HepG2 (cell line): Measurements from ENCODE around the gene GRM5. TPM values are rescaled to one million over a fixed set of nuclear protein-coding genes. Genes with fewer than 3 reads are reported as not detected.

ENCODE experiments used
- ATAC-seq: fragments of 200-7000 bp; cut with Tn5 transposase; 3 replicates; pipeline ENCODE4 v1.9.1; 2020; ENCODE audit warnings: mild to moderate bottlenecking, moderate library complexity
- BruUV-seq: library from RNA; stranded (reverse); fragments of 400-500 nt; replicated peaks from 2 replicates; lab custom pipeline; 2021; lab: Mats Ljungman, UMichigan
- CTCF ChIA-PET: fragments of 300-600 bp; formaldehyde crosslinking; extraction: SDS; loops from one replicate; lab custom pipeline; 2021; ENCODE audit warnings: low total read pairs, inconsistent platforms, low intra/inter-chr PET ratio; lab: Yijun Ruan, JAX
- POLR2A ChIA-PET: fragments of 350-600 bp; sonication (Branson Sonifier 250); formaldehyde crosslinking; loops from one replicate; lab custom pipeline; 2020; ENCODE audit warnings: antibody characterized with exemption, inconsistent platforms; lab: Yijun Ruan, JAX
- DNase-seq: peaks from one replicate; pipeline ENCODE4 v3.0.0-alpha.2; 2015; ENCODE audit warnings: low spot score
- FAIRE-seq: peaks from 3 replicates; lab custom pipeline; 2011; peaks lifted over from hg19 to GRCh38; lab: Jason Lieb, UNC
- H2AFZ ChIP-seq: one replicate; pipeline ENCODE4 v1.6.1; 2011; ENCODE audit warnings: low read length, inconsistent platforms
- H3K27ac ChIP-seq: fragments of 300-600 bp; 3 replicates; pipeline ENCODE4 v1.8.0; 2011; ENCODE audit warnings: mixed run types, mild to moderate bottlenecking, mixed read lengths, low read length, inconsistent platforms; ENCODE audit not compliant: insufficient read depth; ENCODE audit errors: extremely low read length
- H3K27me3 ChIP-seq, 2 experiments: fragments of 200-600 bp in 1 of 2; 2 replicates in 1 of 2; 3 replicates in 1 of 2; pipeline versions ENCODE4 v1.6.0 to v1.8.0; 2011; ENCODE audit warnings: low read length in 2 of 2, mild to moderate bottlenecking in 2 of 2, moderate library complexity in 2 of 2, inconsistent platforms in 1 of 2; ENCODE audit not compliant: insufficient read depth in 2 of 2, control insufficient read depth in 1 of 2
- H3K36me3 ChIP-seq, 2 experiments: fragments of 200-600 bp in 1 of 2; replicated peaks in 1 of 2; 2 replicates in 1 of 2; 3 replicates in 1 of 2; pipeline versions ENCODE4 v1.5.1 to v1.8.0; 2011; ENCODE audit warnings: low read length in 2 of 2, inconsistent platforms in 1 of 2; ENCODE audit not compliant: insufficient read depth in 2 of 2, control insufficient read depth in 1 of 2
- H3K4me1 ChIP-seq: 2 replicates; pipeline ENCODE4 v1.5.1; 2012; ENCODE audit warnings: low read length, inconsistent platforms; ENCODE audit not compliant: insufficient read depth
- H3K4me2 ChIP-seq: 2 replicates; pipeline ENCODE4 v1.6.0; 2011; ENCODE audit warnings: low read depth, low read length, inconsistent platforms
- H3K4me3 ChIP-seq, 3 experiments: fragments of 200-600 bp in 1 of 3; sonication (generic), shearing (Covaris generic) in 1 of 3; replicated peaks in 1 of 3; 2 replicates each; pipeline ENCODE4 v1.5.1; 2011 to 2016; ENCODE audit warnings: low read length in 3 of 3, inconsistent platforms in 2 of 3, low read depth in 2 of 3, mild to moderate bottlenecking in 2 of 3, control low read depth in 1 of 3, mixed read lengths in 1 of 3; ENCODE audit not compliant: insufficient read depth in 1 of 3
- H3K79me2 ChIP-seq: one replicate; pipeline ENCODE4 v1.6.1; 2011; ENCODE audit warnings: low read length, inconsistent platforms; ENCODE audit not compliant: insufficient read depth
- H3K9ac ChIP-seq: 2 replicates; pipeline ENCODE4 v1.6.0; 2011; ENCODE audit warnings: mild to moderate bottlenecking, low read depth, low read length, inconsistent platforms; ENCODE audit not compliant: insufficient read depth
- H3K9me3 ChIP-seq: 2 replicates; pipeline ENCODE4 v1.5.1; 2012; ENCODE audit warnings: mild to moderate bottlenecking, low read length
- H4K20me1 ChIP-seq: 2 replicates; pipeline ENCODE4 v1.6.0; 2011; ENCODE audit warnings: inconsistent platforms, mild to moderate bottlenecking, low read length, moderate library complexity; ENCODE audit not compliant: insufficient read depth
- BHLHE40 ChIP-seq: IDR thresholded peaks from 2 replicates; pipeline ENCODE4 v1.6.1; 2011; ENCODE audit warnings: low read length, improper control_type of control experiment
- CENPT ChIP-seq: sonication (generic); formaldehyde crosslinking; IDR thresholded peaks from 2 replicates; pipeline ENCODE4 v1.8.0; 2022; ENCODE audit warnings: low read depth, mild to moderate bottlenecking, moderate library complexity, missing genetic modification reagents
- FLYWCH1 ChIP-seq: sonication (generic); formaldehyde crosslinking; IDR thresholded peaks from 2 replicates; pipeline ENCODE4 v1.8.1; 2023; ENCODE audit warnings: mild to moderate bottlenecking, missing genetic modification reagents
- STAT5B ChIP-seq: sonication (generic); formaldehyde crosslinking; IDR thresholded peaks from 2 replicates; pipeline ENCODE4 v1.4.0; 2020; ENCODE audit warnings: missing genetic modification reagents
- THAP11 ChIP-seq: IDR thresholded peaks from 2 replicates; pipeline ENCODE4 v1.6.1; 2016; ENCODE audit warnings: missing biosample characterization, missing genetic modification reagents
- ZNF180 ChIP-seq: sonication (generic); formaldehyde crosslinking; IDR thresholded peaks from 2 replicates; pipeline ENCODE4 v1.4.0; 2020; ENCODE audit warnings: low read depth, missing genetic modification reagents, borderline replicate concordance
- ZNF781 ChIP-seq: sonication (generic); formaldehyde crosslinking; IDR thresholded peaks from 2 replicates; pipeline ENCODE4 v1.5.1; 2020; ENCODE audit warnings: borderline replicate concordance, mild to moderate bottlenecking, missing genetic modification reagents; ENCODE audit errors: not compliant biosample characterization
- ZNF792 ChIP-seq: IDR thresholded peaks from 2 replicates; pipeline ENCODE4 v1.6.1; 2016
- WGBS: methylation state at CpG from one replicate; pipeline ENCODE4 v1.1.6; 2017; ENCODE audit warnings: low lambda C conversion rate; 5-methylcytosine and 5-hydroxymethylcytosine counted together
- in situ Hi-C: cut with HindIII; loops from 2 replicates; pipeline ENCODE4 v1.10.0; 2017; ENCODE audit warnings: low pct_unique_long_range_greater_than_20kb; ENCODE audit not compliant: extremely low pct_ligation_motif_present
- intact Hi-C: fragments of 100-400 bp; cut with micrococcal nuclease; formaldehyde crosslinking; loops from one replicate; pipeline ENCODE4 v1.10.0; 2022; ENCODE audit not compliant: unreplicated experiment
- polyA plus RNA-seq, 8 experiments: library from polyadenylated mRNA; depleted of rRNA in 3 of 8; stranded (reverse) in 7 of 8; unstranded in 1 of 8; fragments of >200 nt; fragmentation: Illumina TruSeq in 4 of 8; extraction: Trizol in 4 of 8; gene quantifications; 2 replicates each; pipeline versions ENCODE4 v1.2.1 to v1.2.3, GENCODE V29; 2011 to 2016; ENCODE audit warnings: low read depth in 4 of 8, missing spikeins in 1 of 8, mixed read lengths in 1 of 8; ENCODE audit not compliant: insufficient read depth in 1 of 8
- total RNA-seq, 5 experiments: library from RNA; depleted of rRNA; stranded (reverse); fragments of >200 nt; fragmentation: Illumina TruSeq; extraction: Trizol; gene quantifications; 2 replicates each; pipeline ENCODE4 v1.2.3, GENCODE V29; 2016; ENCODE audit warnings: low read depth in 1 of 5
- TF ChIP-seq, protein P1 (sequence below): sonication (generic); formaldehyde crosslinking; IDR thresholded peaks from 2 replicates; pipeline ENCODE4 v1.9.0; 2021; ENCODE audit warnings: missing genetic modification reagents, borderline replicate concordance
- TF ChIP-seq, protein P2 (sequence below): sonication (generic); formaldehyde crosslinking; conservative IDR thresholded peaks from 2 replicates; pipeline ENCODE4 v1.5.0; 2020; ENCODE audit warnings: missing genetic modification reagents
- TF ChIP-seq, protein P3 (sequence below): sonication (generic); formaldehyde crosslinking; conservative IDR thresholded peaks from 2 replicates; pipeline ENCODE4 v1.4.0; 2020; ENCODE audit warnings: missing genetic modification reagents
- TF ChIP-seq, protein P4 (sequence below): sonication (generic); formaldehyde crosslinking; IDR thresholded peaks from 2 replicates; pipeline ENCODE4 v1.8.1; 2023; ENCODE audit warnings: mild to moderate bottlenecking, inconsistent platforms, moderate library complexity, missing genetic modification reagents, borderline replicate concordance

GRM5 gene
- total and polyA plus RNA-seq, 2 of the 13 experiments (the other 11 are each of a cell fraction or from before 2014, with no cell fraction given), result not detected

DNA sequence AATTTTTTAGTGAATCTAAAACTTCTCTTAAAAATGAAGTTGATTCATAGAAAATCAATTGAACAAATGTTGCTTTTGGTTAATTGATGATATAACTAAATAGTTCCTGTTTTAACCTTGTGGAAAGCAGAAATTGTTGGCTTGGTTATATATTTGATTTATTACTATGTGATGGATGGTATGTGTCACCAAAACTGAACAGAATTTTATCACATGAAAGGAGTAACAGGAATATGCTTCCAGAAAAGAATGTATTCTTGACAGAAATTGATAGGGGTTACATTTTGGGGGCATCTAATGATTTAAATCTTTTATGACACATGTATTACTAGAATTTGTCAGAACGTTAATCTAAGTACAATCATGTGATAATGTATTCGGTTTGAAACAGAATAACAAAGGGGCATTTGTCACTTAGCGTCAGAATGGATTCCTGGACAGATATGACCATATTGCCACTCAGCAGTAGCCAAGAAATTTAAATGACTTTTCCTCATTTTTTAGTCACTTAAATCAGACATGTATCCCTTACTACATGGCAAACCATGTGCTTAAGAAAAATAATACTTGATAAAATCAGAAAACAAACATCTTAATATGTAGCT lies 295.2 kb downstream of the GRM5 start:
- ATAC-seq, result no peak
- Histone ChIP-seq H3K4me2 (no peak overlapping the region), H3K27me3 (no peaks in the 10 kb centered on the region), H3K4me3 (no peak overlapping the region)
- CTCF ChIA-PET, result no interaction called here
- 11% methylated on average over 3 of the region's 3 CpGs for WGBS
- TF ChIP-seq, protein P1, sequence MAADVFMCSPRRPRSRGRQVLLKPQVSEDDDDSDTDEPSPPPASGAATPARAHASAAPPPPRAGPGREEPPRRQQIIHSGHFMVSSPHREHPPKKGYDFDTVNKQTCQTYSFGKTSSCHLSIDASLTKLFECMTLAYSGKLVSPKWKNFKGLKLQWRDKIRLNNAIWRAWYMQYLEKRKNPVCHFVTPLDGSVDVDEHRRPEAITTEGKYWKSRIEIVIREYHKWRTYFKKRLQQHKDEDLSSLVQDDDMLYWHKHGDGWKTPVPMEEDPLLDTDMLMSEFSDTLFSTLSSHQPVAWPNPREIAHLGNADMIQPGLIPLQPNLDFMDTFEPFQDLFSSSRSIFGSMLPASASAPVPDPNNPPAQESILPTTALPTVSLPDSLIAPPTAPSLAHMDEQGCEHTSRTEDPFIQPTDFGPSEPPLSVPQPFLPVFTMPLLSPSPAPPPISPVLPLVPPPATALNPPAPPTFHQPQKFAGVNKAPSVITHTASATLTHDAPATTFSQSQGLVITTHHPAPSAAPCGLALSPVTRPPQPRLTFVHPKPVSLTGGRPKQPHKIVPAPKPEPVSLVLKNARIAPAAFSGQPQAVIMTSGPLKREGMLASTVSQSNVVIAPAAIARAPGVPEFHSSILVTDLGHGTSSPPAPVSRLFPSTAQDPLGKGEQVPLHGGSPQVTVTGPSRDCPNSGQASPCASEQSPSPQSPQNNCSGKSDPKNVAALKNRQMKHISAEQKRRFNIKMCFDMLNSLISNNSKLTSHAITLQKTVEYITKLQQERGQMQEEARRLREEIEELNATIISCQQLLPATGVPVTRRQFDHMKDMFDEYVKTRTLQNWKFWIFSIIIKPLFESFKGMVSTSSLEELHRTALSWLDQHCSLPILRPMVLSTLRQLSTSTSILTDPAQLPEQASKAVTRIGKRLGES (CRISPR knock-in tag), result no peak
- TF ChIP-seq ZNF180 (CRISPR knock-in tag) (no peak), FLYWCH1 (no peak), STAT5B (CRISPR knock-in tag) (no peak), BHLHE40 (no peak), THAP11 (CRISPR knock-in tag) (no peak), CENPT (no peak), ZNF792 (CRISPR knock-in tag) (no peak), ZNF781 (CRISPR knock-in tag) (no peak)
- TF ChIP-seq, protein P2, sequence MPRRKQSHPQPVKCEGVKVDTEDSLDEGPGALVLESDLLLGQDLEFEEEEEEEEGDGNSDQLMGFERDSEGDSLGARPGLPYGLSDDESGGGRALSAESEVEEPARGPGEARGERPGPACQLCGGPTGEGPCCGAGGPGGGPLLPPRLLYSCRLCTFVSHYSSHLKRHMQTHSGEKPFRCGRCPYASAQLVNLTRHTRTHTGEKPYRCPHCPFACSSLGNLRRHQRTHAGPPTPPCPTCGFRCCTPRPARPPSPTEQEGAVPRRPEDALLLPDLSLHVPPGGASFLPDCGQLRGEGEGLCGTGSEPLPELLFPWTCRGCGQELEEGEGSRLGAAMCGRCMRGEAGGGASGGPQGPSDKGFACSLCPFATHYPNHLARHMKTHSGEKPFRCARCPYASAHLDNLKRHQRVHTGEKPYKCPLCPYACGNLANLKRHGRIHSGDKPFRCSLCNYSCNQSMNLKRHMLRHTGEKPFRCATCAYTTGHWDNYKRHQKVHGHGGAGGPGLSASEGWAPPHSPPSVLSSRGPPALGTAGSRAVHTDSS (CRISPR knock-in tag), result no peak
- TF ChIP-seq, protein P3, sequence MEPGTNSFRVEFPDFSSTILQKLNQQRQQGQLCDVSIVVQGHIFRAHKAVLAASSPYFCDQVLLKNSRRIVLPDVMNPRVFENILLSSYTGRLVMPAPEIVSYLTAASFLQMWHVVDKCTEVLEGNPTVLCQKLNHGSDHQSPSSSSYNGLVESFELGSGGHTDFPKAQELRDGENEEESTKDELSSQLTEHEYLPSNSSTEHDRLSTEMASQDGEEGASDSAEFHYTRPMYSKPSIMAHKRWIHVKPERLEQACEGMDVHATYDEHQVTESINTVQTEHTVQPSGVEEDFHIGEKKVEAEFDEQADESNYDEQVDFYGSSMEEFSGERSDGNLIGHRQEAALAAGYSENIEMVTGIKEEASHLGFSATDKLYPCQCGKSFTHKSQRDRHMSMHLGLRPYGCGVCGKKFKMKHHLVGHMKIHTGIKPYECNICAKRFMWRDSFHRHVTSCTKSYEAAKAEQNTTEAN (CRISPR knock-in tag), result no peak
- TF ChIP-seq, protein P4, sequence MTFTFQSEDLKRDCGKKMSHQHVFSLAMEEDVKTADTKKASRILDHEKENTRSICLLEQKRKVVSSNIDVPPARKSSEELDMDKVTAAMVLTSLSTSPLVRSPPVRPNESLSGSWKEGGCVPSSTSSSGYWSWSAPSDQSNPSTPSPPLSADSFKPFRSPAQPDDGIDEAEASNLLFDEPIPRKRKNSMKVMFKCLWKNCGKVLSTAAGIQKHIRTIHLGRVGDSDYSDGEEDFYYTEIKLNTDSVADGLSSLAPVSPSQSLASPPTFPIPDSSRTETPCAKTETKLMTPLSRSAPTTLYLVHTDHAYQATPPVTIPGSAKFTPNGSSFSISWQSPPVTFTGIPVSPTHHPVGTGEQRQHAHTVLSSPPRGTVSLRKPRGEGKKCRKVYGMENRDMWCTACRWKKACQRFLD (CRISPR knock-in tag), result no peak
- TF ChIP-seq, all 625 proteins: peak for 0
- Histone ChIP-seq H3K4me1 (no peaks in the 10 kb centered on the region), H3K9ac (no peak overlapping the region), H3K79me2 (no peaks in the 10 kb centered on the region), H4K20me1 (no peaks in the 10 kb centered on the region), H2AFZ (no peak overlapping the region), H3K36me3 (no peaks in the 10 kb centered on the region), H3K9me3 (no peaks in the 10 kb centered on the region), H3K27ac (no peak overlapping the region)
- intact Hi-C loops (no loop called here), in situ Hi-C loops (no loop called here)
- FAIRE-seq, result no peak
- no TSS peak for BruUV-seq
- POLR2A ChIA-PET, result no interaction called here
- DNase-seq, result no peak
